ENCODE data around the gene AGL. TPM values are rescaled to one million over a fixed set of nuclear protein-coding genes. Genes with fewer than 3 reads are reported as not detected.
A peak's percentile ranks its signal among the peaks of the same experiment; 100 is the strongest.

AGL gene
- total and polyA plus RNA-seq, 10 of the 15 experiments (the other 5 are each of a cell fraction or from before 2014, with no cell fraction given), result 5.6 to 21.6 (median 13.7) TPM

DNA sequence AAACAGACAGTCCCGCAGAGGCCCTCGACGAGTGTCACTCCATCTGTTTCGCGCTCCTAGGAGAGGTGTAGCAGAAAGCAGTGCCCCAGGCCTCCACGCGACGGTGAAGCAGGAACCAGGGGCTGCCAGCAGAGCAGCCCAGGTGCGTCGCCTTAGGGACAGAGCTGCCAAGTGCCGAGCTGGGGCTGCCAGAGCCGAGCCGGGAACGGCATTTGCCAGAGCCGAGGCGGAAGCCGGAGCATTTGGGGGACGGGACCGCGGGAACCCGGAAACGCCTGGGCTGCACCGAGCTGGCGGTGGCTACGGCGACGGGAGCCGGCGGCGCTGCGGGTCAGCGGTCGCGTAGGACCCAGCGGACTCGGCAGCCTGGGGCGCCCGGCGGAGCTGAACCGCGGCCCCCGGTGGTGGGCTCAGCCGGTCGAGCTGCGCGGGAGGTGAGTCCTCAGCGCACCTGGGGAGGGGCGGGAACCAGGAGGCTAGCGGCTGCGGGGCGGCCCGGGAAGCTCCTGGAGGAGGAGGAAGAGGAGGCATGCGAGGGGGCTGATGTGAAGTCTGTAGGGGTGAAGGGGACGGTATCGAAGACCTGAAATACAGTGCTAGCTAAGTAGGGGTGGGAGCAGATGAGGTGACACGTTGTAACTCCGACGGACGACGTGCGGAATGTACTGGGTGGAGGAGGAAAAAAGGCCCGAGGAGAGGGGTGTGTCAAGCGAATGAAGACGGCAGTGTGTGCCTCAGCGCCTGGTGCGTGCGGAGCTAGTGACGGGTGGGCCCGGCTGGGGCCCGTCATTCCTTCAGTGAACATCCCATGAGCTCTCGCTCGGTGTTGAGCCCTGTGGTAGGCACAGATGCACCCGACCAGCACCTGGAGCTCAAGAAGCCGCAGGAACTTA lies 119.8 kb downstream of the AGL start, which contains the start of gene SLC35A3 (continued):
- TF ChIP-seq, protein P1, sequence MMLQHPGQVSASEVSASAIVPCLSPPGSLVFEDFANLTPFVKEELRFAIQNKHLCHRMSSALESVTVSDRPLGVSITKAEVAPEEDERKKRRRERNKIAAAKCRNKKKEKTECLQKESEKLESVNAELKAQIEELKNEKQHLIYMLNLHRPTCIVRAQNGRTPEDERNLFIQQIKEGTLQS (IDR thresholded peaks at IDR 0.05; ENCODE audit: borderline replicate concordance, extremely low read depth, low read depth, low read length), result no peak
- TF ChIP-seq CBFB (IDR thresholded peaks at IDR 0.05; ENCODE audit: low read depth) (no peak), TCF3 (IDR thresholded peaks at IDR 0.05; ENCODE audit: borderline replicate concordance, insufficient read depth, low read depth, low read length) (peak; percentile 77; the same call in 1 of the 2 replicates), CREM (IDR thresholded peaks at IDR 0.05; ENCODE audit: low read depth) (peak; percentile 64; the same call in 1 of the 2 replicates), POLR2AphosphoS5 (IDR thresholded peaks at IDR 0.05; ENCODE audit: low read length) (peak; percentile 76), BRCA1 (IDR thresholded peaks at IDR 0.05; ENCODE audit: low read depth, low read length) (no peak), BMI1 (IDR thresholded peaks at IDR 0.05; ENCODE audit: borderline replicate concordance) (no peak), FOS (IDR thresholded peaks at IDR 0.05; ENCODE audit: borderline replicate concordance, extremely low read depth, insufficient read length) (no peak), PKNOX1 (IDR thresholded peaks at IDR 0.05) (no peak; the same call in 1 of the 2 replicates), ZNF592 (IDR thresholded peaks at IDR 0.05) (no peak), ZNF384 (IDR thresholded peaks at IDR 0.05; ENCODE audit: borderline replicate concordance, low read depth, low read length) (no peak), GABPA (IDR thresholded peaks at IDR 0.05; ENCODE audit: low read depth) (peak; percentile 94), MEF2A (IDR thresholded peaks at IDR 0.05; ENCODE audit: insufficient read depth, low read depth, low read length) (peak; percentile 57; the same call in 1 of the 2 replicates), YBX1 (IDR thresholded peaks at IDR 0.05) (no peak), ATF2 (IDR thresholded peaks at IDR 0.05; ENCODE audit: low read length) (no peak), E4F1 (IDR thresholded peaks at IDR 0.05; ENCODE audit: borderline replicate concordance, partially characterized antibody) (peak; percentile 55)
- TF ChIP-seq, protein P2, sequence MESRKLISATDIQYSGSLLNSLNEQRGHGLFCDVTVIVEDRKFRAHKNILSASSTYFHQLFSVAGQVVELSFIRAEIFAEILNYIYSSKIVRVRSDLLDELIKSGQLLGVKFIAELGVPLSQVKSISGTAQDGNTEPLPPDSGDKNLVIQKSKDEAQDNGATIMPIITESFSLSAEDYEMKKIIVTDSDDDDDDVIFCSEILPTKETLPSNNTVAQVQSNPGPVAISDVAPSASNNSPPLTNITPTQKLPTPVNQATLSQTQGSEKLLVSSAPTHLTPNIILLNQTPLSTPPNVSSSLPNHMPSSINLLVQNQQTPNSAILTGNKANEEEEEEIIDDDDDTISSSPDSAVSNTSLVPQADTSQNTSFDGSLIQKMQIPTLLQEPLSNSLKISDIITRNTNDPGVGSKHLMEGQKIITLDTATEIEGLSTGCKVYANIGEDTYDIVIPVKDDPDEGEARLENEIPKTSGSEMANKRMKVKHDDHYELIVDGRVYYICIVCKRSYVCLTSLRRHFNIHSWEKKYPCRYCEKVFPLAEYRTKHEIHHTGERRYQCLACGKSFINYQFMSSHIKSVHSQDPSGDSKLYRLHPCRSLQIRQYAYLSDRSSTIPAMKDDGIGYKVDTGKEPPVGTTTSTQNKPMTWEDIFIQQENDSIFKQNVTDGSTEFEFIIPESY (IDR thresholded peaks at IDR 0.05), result no peak

Data from GM12878 (cell line).